HFF-Myc (cell line): ENCODE measurements around the gene ADRA2B.

ENCODE experiments used
- DNase-seq: peaks from one replicate; pipeline ENCODE4 v3.0.0-alpha.2; 2011; ENCODE audit warnings: low read depth; ENCODE audit errors: extremely low read depth
- H3K4me3 ChIP-seq: replicated peaks from 2 replicates; pipeline ENCODE4 v1.5.1; 2011; ENCODE audit warnings: low read depth, mild to moderate bottlenecking, control low read depth, low read length
- TF ChIP-seq, protein P1 (sequence below): IDR thresholded peaks from 2 replicates; pipeline ENCODE4 v1.5.1; 2012; ENCODE audit warnings: mild to moderate bottlenecking, low read depth, low read length, control low read depth; ENCODE audit errors: missing control alignments

The ADRA2B gene

DNA sequence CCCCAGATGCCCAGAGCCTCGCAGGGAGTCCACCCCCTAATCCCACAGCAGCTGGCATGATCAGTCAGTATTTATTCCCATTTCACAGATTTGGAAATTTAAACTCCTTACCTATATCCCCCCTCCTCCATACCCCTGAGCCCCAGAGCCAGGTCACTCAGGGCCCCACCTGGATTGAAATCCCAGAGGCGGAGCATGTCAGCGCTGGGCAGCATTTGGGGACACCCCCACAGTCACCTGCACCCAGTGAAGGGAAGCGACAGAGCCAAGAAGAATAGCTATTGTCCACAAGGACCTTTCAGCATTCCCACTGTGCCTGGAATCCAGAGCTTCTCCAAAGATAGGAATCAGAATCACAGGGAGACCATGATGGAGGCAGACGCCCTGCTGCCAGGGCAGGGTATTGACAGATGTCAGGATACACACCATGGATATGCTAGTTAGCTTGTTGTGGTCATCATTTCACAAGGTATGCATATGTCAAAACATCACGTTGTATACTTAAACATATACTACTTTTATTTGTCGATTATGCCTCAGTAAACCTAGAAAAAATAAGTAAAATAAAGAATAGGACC, 22.9 kb upstream of the ADRA2B start:
- H3K4me3 ChIP-seq: no peak overlapping the region
- TF ChIP-seq, protein P1, sequence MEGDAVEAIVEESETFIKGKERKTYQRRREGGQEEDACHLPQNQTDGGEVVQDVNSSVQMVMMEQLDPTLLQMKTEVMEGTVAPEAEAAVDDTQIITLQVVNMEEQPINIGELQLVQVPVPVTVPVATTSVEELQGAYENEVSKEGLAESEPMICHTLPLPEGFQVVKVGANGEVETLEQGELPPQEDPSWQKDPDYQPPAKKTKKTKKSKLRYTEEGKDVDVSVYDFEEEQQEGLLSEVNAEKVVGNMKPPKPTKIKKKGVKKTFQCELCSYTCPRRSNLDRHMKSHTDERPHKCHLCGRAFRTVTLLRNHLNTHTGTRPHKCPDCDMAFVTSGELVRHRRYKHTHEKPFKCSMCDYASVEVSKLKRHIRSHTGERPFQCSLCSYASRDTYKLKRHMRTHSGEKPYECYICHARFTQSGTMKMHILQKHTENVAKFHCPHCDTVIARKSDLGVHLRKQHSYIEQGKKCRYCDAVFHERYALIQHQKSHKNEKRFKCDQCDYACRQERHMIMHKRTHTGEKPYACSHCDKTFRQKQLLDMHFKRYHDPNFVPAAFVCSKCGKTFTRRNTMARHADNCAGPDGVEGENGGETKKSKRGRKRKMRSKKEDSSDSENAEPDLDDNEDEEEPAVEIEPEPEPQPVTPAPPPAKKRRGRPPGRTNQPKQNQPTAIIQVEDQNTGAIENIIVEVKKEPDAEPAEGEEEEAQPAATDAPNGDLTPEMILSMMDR: no peak
- no peak for DNase-seq

- H3K4me3 ChIP-seq: no peak within 1 kb of the TSS
- no peak for DNase-seq
- TF ChIP-seq, protein P1: peak; percentile 60
These were observed 22.1 kb upstream of the ADRA2B start, which contains the start of gene ASTL for GRCh38 chr2:96138179-96139145. Gene ASTL, minus strand, starts transcription at chr2:96138502. Its CDS starts 66 bp downstream, at chr2:96138436.

- TF ChIP-seq, protein P1: no peak
- DNase-seq: no peak
- H3K4me3 ChIP-seq: no peak overlapping the region
These were observed 21.2 kb upstream of the ADRA2B start for GRCh38 chr2:96137321-96138178.

- TF ChIP-seq, protein P1: no peak
- DNase-seq: no peak
- no peak overlapping the region for H3K4me3 ChIP-seq
These were observed 19.9 kb upstream of the ADRA2B start for GRCh38 chr2:96136129-96136720.

DNA sequence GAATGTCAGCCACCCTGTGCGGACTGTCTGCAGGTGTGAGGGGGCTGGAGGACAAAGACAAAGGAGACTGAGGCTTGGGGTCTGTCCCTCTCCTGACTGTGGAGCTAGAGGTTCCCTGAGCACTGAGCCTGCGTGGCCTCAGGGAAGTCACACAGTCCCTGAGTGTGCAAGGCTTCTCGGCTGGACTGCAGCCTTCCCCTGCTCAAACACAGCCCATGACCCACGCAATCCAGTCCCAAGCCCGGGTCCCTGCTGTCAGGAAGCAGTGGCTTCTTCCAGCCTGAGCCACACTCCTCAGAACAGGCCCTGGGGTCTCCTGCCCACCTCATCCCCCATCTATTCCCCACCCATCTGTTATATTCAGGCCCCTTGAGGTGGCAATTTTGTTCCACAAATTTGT, 19.2 kb upstream of the ADRA2B start:
- TF ChIP-seq, protein P1: no peak
- no peak for DNase-seq
- no peak overlapping the region for H3K4me3 ChIP-seq

- DNase-seq: no peak
- TF ChIP-seq, protein P1: no peak
- no peak overlapping the region for H3K4me3 ChIP-seq
These were observed 18.8 kb upstream of the ADRA2B start for GRCh38 chr2:96135171-96135570.
